HEK293 (cell line): ENCODE data around the gene PRR29.

Experiments used
- CTCF ChIA-PET: fragments of 350-600 bp; formaldehyde crosslinking; extraction: SDS; loops from one replicate; lab custom pipeline; 2021; ENCODE audit warnings: antibody characterized with exemption; lab: Yijun Ruan, JAX
- POLR2A ChIA-PET: fragments of 300-600 bp; formaldehyde crosslinking; extraction: SDS; loops from one replicate; lab custom pipeline; 2020; ENCODE audit warnings: antibody characterized with exemption, inconsistent platforms; lab: Yijun Ruan, JAX
- H3K27ac ChIP-seq: fragments of 200-500 bp; sonication (Bioruptor generic); 2 replicates; pipeline ENCODE4 v1.5.1; 2014; ENCODE audit warnings: low read depth, low read length, control low read depth, inconsistent platforms; ENCODE audit errors: extremely low read depth
- H3K36me3 ChIP-seq, 2 experiments: fragments of 200-500 bp in 1 of 2; sonication (Bioruptor generic) in 1 of 2; 1 replicate in 1 of 2; 2 replicates in 1 of 2; pipeline ENCODE4 v1.5.1; 2014 to 2017; ENCODE audit warnings: inconsistent platforms in 2 of 2, low read length in 2 of 2; ENCODE audit not compliant: control insufficient read depth in 2 of 2, insufficient read depth in 1 of 2
- H3K4me1 ChIP-seq: fragments of 200-500 bp; sonication (Bioruptor generic); 2 replicates; pipeline ENCODE4 v1.5.1; 2014; ENCODE audit warnings: mild to moderate bottlenecking, low read length, inconsistent platforms; ENCODE audit not compliant: control insufficient read depth, insufficient read depth
- H3K4me3 ChIP-seq: 2 replicates; pipeline ENCODE4 v1.5.1; 2011; ENCODE audit warnings: low read depth, mild to moderate bottlenecking, control low read depth, low read length, moderate library complexity
- H3K9me3 ChIP-seq: fragments of 200-500 bp; sonication (Bioruptor generic); 2 replicates; pipeline ENCODE4 v1.5.1; 2014; ENCODE audit warnings: low read depth, low read length, inconsistent platforms; ENCODE audit not compliant: control insufficient read depth, insufficient read depth
- GFI1B ChIP-seq: fragments of 450-650 bp; formaldehyde crosslinking; IDR thresholded peaks from 2 replicates; pipeline ENCODE4 v1.5.1; 2016; ENCODE audit warnings: missing biosample characterization, missing genetic modification characterization
- GLIS2 ChIP-seq: fragments of 450-650 bp; formaldehyde crosslinking; IDR thresholded peaks from 2 replicates; pipeline ENCODE4 v1.5.1; 2016; ENCODE audit warnings: missing biosample characterization, missing genetic modification characterization
- HIC1 ChIP-seq: fragments of 450-650 bp; formaldehyde crosslinking; IDR thresholded peaks from 2 replicates; pipeline ENCODE4 v1.5.1; 2016; ENCODE audit warnings: missing biosample characterization, missing genetic modification characterization
- IKZF3 ChIP-seq: fragments of 450-650 bp; IDR thresholded peaks from 2 replicates; pipeline ENCODE4 v1.5.0; 2018; ENCODE audit warnings: missing biosample characterization, mild to moderate bottlenecking, missing genetic modification characterization, moderate library complexity
- MZF1 ChIP-seq: fragments of 450-650 bp; formaldehyde crosslinking; IDR thresholded peaks from 2 replicates; pipeline ENCODE4 v1.5.1; 2017; ENCODE audit warnings: missing biosample characterization, missing genetic modification characterization, borderline replicate concordance
- REST ChIP-seq: fragments of 450-650 bp; formaldehyde crosslinking; IDR thresholded peaks from 2 replicates; pipeline ENCODE4 v1.5.1; 2016; ENCODE audit warnings: missing biosample characterization, missing genetic modification characterization
- TCF7L2 ChIP-seq: IDR thresholded peaks from 2 replicates; pipeline ENCODE4 v1.6.1; 2011; ENCODE audit warnings: low read depth, mild to moderate bottlenecking, inconsistent platforms, low read length, moderate library complexity, borderline replicate concordance
- ZBTB20 ChIP-seq: fragments of 450-650 bp; formaldehyde crosslinking; IDR thresholded peaks from 2 replicates; pipeline ENCODE4 v1.5.1; 2016; ENCODE audit warnings: missing biosample characterization, missing genetic modification characterization
- ZIC2 ChIP-seq: fragments of 450-650 bp; formaldehyde crosslinking; IDR thresholded peaks from 2 replicates; pipeline ENCODE4 v1.5.1; 2016; ENCODE audit warnings: missing biosample characterization, missing genetic modification characterization
- ZNF114 ChIP-seq: fragments of 450-650 bp; formaldehyde crosslinking; IDR thresholded peaks from 2 replicates; pipeline ENCODE4 v1.5.0; 2017; ENCODE audit warnings: missing biosample characterization, missing genetic modification characterization
- ZNF148 ChIP-seq: fragments of 450-650 bp; formaldehyde crosslinking; IDR thresholded peaks from 2 replicates; pipeline ENCODE4 v1.5.0; 2017; ENCODE audit warnings: missing biosample characterization, missing genetic modification characterization, borderline replicate concordance
- ZNF174 ChIP-seq: fragments of 450-650 bp; formaldehyde crosslinking; IDR thresholded peaks from 2 replicates; pipeline ENCODE4 v1.5.0; 2017; ENCODE audit warnings: missing biosample characterization, mild to moderate bottlenecking, missing genetic modification characterization
- ZNF404 ChIP-seq: fragments of 450-650 bp; formaldehyde crosslinking; IDR thresholded peaks from 2 replicates; pipeline ENCODE4 v1.5.1; 2017; ENCODE audit warnings: missing biosample characterization, missing genetic modification characterization
- ZNF596 ChIP-seq: fragments of 450-650 bp; IDR thresholded peaks from 2 replicates; pipeline ENCODE4 v1.5.0; 2018; ENCODE audit warnings: missing biosample characterization, mild to moderate bottlenecking, missing genetic modification characterization, moderate library complexity
- ZSCAN18 ChIP-seq: fragments of 450-650 bp; formaldehyde crosslinking; IDR thresholded peaks from 2 replicates; pipeline ENCODE4 v1.5.1; 2016; ENCODE audit warnings: missing biosample characterization, missing genetic modification characterization
- ZSCAN30 ChIP-seq: fragments of 450-650 bp; IDR thresholded peaks from 2 replicates; pipeline ENCODE4 v1.5.1; 2018; ENCODE audit warnings: missing biosample characterization, mild to moderate bottlenecking, missing genetic modification characterization, moderate library complexity

PRR29 gene

GRCh38 chr17:64041912-64042311, 43.8 kb downstream of the PRR29 start:
- Histone ChIP-seq H3K27ac (no peak overlapping the region), H3K4me1 (no peaks in the 10 kb centered on the region), H3K4me3 (no peak overlapping the region), H3K9me3 (no peaks in the 10 kb centered on the region), H3K36me3 (peaks cover 0 to 62% of the 10 kb centered on the region in 2 experiments; a peak in 1 of 3 replicates)
- TF ChIP-seq ZSCAN30 (tag by site-specific recombination) (no peak), TCF7L2 (no peak), IKZF3 (no peak), ZNF114 (tag by site-specific recombination) (no peak), GLIS2 (tag by site-specific recombination) (no peak), ZNF404 (no peak), ZBTB20 (tag by site-specific recombination) (no peak), ZNF596 (tag by site-specific recombination) (no peak), REST (tag by site-specific recombination) (no peak), GFI1B (tag by site-specific recombination) (no peak), HIC1 (tag by site-specific recombination) (no peak), ZIC2 (tag by site-specific recombination) (no peak), ZNF148 (no peak), ZNF174 (tag by site-specific recombination) (no peak), ZSCAN18 (tag by site-specific recombination) (no peak), MZF1 (no peak)
- POLR2A ChIA-PET: no interaction called here
- CTCF ChIA-PET: interaction anchor here (0.6 to 2.0 kb wide), 7 partner anchors 10 to 123 kb away, joined by 3 to 16 read pairs (median 4); partner anchors contain the start of gene GH1
